ENCODE data around the gene COX10. TPM values are rescaled to one million over a fixed set of nuclear protein-coding genes. Genes with fewer than 3 reads are reported as not detected.

COX10 gene
- total RNA-seq, 1 experiment from 2014 or later, result 20.0 TPM

DNA sequence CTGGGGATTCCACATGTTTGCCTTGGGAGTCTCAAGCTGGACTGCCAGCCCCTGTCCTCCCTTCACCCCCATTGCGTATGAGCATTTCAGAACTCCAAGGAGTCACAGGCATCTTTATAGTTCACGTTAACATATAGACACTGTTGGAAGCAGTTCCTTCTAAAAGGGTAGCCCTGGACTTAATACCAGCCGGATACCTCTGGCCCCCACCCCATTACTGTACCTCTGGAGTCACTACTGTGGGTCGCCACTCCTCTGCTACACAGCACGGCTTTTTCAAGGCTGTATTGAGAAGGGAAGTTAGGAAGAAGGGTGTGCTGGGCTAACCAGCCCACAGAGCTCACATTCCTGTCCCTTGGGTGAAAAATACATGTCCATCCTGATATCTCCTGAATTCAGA is 138.5 kb downstream of the COX10 start:
- no peaks in the 10 kb centered on the region for H3K4me1 ChIP-seq (ENCODE audit: insufficient read depth, low read length, poor library complexity, severe bottlenecking)
- CTCF ChIA-PET, result interaction anchor here (0.6 kb wide), 1 partner anchor 64 kb away, joined by 4 read pairs; no protein-coding TSS in a partner anchor

DNA sequence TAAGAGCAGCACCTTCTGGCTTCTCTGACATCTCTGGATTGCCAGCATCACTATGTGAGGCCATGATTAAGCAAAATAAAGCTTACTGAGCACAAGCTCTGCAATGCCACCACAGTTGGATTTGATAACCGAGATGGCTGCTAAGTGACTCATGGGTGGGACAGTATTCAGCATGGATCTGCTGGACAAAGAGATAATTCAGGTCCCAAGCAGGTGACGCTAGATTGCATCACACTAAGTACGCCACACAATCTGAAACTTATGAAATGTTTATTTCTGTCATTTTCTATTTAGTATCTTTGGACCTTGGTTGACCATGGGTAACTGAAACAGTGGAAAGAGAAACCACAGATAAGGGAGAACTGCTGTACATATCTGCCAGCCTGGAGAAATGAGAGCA is 139.9 kb downstream of the COX10 start:
- Histone ChIP-seq H3K4me3 (ENCODE audit: low read depth, low read length, poor library complexity, severe bottlenecking) (no peak overlapping the region), H3K4me1 (ENCODE audit: insufficient read depth, low read length, poor library complexity, severe bottlenecking) (no peaks in the 10 kb centered on the region), H3K36me3 (ENCODE audit: insufficient read depth, low read length, poor library complexity, severe bottlenecking) (peaks cover 4% of the 10 kb centered on the region), H3K27ac (ENCODE audit: low read depth, low read length, poor library complexity, severe bottlenecking) (no peak overlapping the region), H3K27me3 (replicated peaks; ENCODE audit: insufficient read depth, low read depth, low read length, poor library complexity) (no peaks in the 10 kb centered on the region), H3K9me3 (ENCODE audit: low read depth, low read length, poor library complexity, severe bottlenecking) (no peaks in the 10 kb centered on the region)
- no peak for DNase-seq (ENCODE audit: low spot score)
- TF ChIP-seq, protein P1, sequence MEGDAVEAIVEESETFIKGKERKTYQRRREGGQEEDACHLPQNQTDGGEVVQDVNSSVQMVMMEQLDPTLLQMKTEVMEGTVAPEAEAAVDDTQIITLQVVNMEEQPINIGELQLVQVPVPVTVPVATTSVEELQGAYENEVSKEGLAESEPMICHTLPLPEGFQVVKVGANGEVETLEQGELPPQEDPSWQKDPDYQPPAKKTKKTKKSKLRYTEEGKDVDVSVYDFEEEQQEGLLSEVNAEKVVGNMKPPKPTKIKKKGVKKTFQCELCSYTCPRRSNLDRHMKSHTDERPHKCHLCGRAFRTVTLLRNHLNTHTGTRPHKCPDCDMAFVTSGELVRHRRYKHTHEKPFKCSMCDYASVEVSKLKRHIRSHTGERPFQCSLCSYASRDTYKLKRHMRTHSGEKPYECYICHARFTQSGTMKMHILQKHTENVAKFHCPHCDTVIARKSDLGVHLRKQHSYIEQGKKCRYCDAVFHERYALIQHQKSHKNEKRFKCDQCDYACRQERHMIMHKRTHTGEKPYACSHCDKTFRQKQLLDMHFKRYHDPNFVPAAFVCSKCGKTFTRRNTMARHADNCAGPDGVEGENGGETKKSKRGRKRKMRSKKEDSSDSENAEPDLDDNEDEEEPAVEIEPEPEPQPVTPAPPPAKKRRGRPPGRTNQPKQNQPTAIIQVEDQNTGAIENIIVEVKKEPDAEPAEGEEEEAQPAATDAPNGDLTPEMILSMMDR (conservative IDR thresholded peaks at IDR 0.05; ENCODE audit: low read depth, low read length), result no peak
- TF ChIP-seq EZH2 (IDR thresholded peaks at IDR 0.05; ENCODE audit: borderline replicate concordance, low read depth, low read length, poor library complexity, severe bottlenecking), result no peak
- CTCF ChIA-PET, result no interaction called here
- BruUV-seq (replicated peaks), result no TSS peak
- POLR2A ChIA-PET (ENCODE audit: low non-redundant PET), result no interaction called here
- intact Hi-C loops (cut with micrococcal nuclease; ENCODE audit: unreplicated experiment), result no loop called here

More for the DNA sequence above, 138.5 kb downstream of the COX10 start:
- no peaks in the 10 kb centered on the region for H3K9me3 ChIP-seq (ENCODE audit: low read depth, low read length, poor library complexity, severe bottlenecking)
- POLR2A ChIA-PET (ENCODE audit: low non-redundant PET), result no interaction called here
- peaks cover 4% of the 10 kb centered on the region for H3K36me3 ChIP-seq (ENCODE audit: insufficient read depth, low read length, poor library complexity, severe bottlenecking)
- TF ChIP-seq, protein P1 (conservative IDR thresholded peaks at IDR 0.05; ENCODE audit: low read depth, low read length), result no peak
- no peak for TF ChIP-seq EZH2 (IDR thresholded peaks at IDR 0.05; ENCODE audit: borderline replicate concordance, low read depth, low read length, poor library complexity, severe bottlenecking)
- intact Hi-C loops (cut with micrococcal nuclease; ENCODE audit: unreplicated experiment), result no loop called here
- no peak overlapping the region for H3K27ac ChIP-seq (ENCODE audit: low read depth, low read length, poor library complexity, severe bottlenecking)
- no TSS peak for BruUV-seq (replicated peaks)
- no peak overlapping the region for H3K4me3 ChIP-seq (ENCODE audit: low read depth, low read length, poor library complexity, severe bottlenecking)
- DNase-seq (ENCODE audit: low spot score), result no peak
- no peaks in the 10 kb centered on the region for H3K27me3 ChIP-seq (replicated peaks; ENCODE audit: insufficient read depth, low read depth, low read length, poor library complexity)

DNA sequence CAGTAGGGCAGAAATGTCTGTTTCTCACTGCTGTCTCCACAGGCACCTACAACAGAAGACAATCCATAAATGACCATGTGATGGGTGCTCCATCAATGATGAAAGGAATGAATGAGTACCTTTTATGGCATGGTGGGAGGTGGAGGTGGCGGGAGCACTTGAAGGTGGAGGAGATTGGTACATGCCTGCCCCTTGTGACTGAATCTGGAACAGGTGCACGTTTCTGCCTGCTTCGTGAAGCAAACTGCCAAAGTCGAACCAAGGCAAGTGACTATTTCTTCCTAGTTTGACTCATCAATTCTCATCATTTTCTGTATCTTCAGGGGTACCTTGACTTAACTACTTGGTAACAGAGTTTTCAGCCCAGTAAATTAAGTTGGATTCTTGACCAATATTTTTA is 141.9 kb downstream of the COX10 start:
- TF ChIP-seq, protein P1 (conservative IDR thresholded peaks at IDR 0.05; ENCODE audit: low read depth, low read length), result no peak
- no peak for TF ChIP-seq EZH2 (IDR thresholded peaks at IDR 0.05; ENCODE audit: borderline replicate concordance, low read depth, low read length, poor library complexity, severe bottlenecking)
- peaks cover 4% of the 10 kb centered on the region for H3K36me3 ChIP-seq (ENCODE audit: insufficient read depth, low read length, poor library complexity, severe bottlenecking)
- CTCF ChIA-PET, result no interaction called here
- POLR2A ChIA-PET (ENCODE audit: low non-redundant PET), result no interaction called here
- no peak overlapping the region for H3K4me3 ChIP-seq (ENCODE audit: low read depth, low read length, poor library complexity, severe bottlenecking)
- H3K27ac ChIP-seq (ENCODE audit: low read depth, low read length, poor library complexity, severe bottlenecking), result no peak overlapping the region
- no peaks in the 10 kb centered on the region for H3K9me3 ChIP-seq (ENCODE audit: low read depth, low read length, poor library complexity, severe bottlenecking)
- no peak for DNase-seq (ENCODE audit: low spot score)
- intact Hi-C loops (cut with micrococcal nuclease; ENCODE audit: unreplicated experiment), result no loop called here
- no TSS peak for BruUV-seq (replicated peaks)
- no peaks in the 10 kb centered on the region for H3K4me1 ChIP-seq (ENCODE audit: insufficient read depth, low read length, poor library complexity, severe bottlenecking)
- no peaks in the 10 kb centered on the region for H3K27me3 ChIP-seq (replicated peaks; ENCODE audit: insufficient read depth, low read depth, low read length, poor library complexity)
